HepG2 (cell line): ENCODE results near the gene LMCD1.

Source experiments
- BHLHE40 ChIP-seq: IDR thresholded peaks from 2 replicates; pipeline ENCODE4 v1.6.1; 2011; ENCODE audit warnings: low read length, improper control_type of control experiment
- MAFG ChIP-seq: sonication (generic); formaldehyde crosslinking; IDR thresholded peaks from 2 replicates; pipeline ENCODE4 v1.5.1; 2020; ENCODE audit warnings: mild to moderate bottlenecking, missing genetic modification reagents
- NKX3-1 ChIP-seq: sonication (generic); formaldehyde crosslinking; IDR thresholded peaks from 2 replicates; pipeline ENCODE4 v1.5.0; 2020; ENCODE audit warnings: missing genetic modification reagents
- PAF1 ChIP-seq: IDR thresholded peaks from 2 replicates; pipeline ENCODE4 v1.6.1; 2016; ENCODE audit warnings: missing genetic modification reagents, missing compliant biosample characterization
- PATZ1 ChIP-seq: sonication (generic); formaldehyde crosslinking; IDR thresholded peaks from 2 replicates; pipeline ENCODE4 v1.4.0; 2020; ENCODE audit warnings: missing genetic modification reagents
- SMAD3 ChIP-seq: sonication (generic); formaldehyde crosslinking; IDR thresholded peaks from 2 replicates; pipeline ENCODE4 v1.4.0; 2020; ENCODE audit warnings: missing genetic modification reagents
- SUZ12 ChIP-seq: fragments of 150-350 bp; IDR thresholded peaks from 2 replicates; pipeline ENCODE4 v1.6.1; 2014; ENCODE audit warnings: low read depth, low read length
- TF ChIP-seq, protein P1 (sequence below): IDR thresholded peaks from 2 replicates; pipeline ENCODE4 v1.6.1; 2016; ENCODE audit warnings: low read depth, control low read depth

- TF ChIP-seq SUZ12 (no peak), PAF1 (CRISPR knock-in tag) (no peak), SMAD3 (CRISPR knock-in tag) (no peak), PATZ1 (CRISPR knock-in tag) (no peak), BHLHE40 (no peak), NKX3-1 (no peak), MAFG (CRISPR knock-in tag) (no peak)
- TF ChIP-seq, protein P1, sequence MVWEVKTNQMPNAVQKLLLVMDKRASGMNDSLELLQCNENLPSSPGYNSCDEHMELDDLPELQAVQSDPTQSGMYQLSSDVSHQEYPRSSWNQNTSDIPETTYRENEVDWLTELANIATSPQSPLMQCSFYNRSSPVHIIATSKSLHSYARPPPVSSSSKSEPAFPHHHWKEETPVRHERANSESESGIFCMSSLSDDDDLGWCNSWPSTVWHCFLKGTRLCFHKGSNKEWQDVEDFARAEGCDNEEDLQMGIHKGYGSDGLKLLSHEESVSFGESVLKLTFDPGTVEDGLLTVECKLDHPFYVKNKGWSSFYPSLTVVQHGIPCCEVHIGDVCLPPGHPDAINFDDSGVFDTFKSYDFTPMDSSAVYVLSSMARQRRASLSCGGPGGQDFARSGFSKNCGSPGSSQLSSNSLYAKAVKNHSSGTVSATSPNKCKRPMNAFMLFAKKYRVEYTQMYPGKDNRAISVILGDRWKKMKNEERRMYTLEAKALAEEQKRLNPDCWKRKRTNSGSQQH (CRISPR knock-in tag): no peak
Observed at GRCh38 chr3:8555113-8555661, 53.6 kb downstream of the LMCD1 start.
